Cardiac fibroblast (primary cell): ENCODE measurements around the gene ATG16L1.
A peak's percentile ranks its signal among the peaks of the same experiment; 100 is the strongest.

ENCODE experiments used
- DNase-seq, 2 donors: peaks; one replicate each; pipeline versions ENCODE4 v3.0.0 to v3.0.0-alpha.2; 2010; ENCODE audit warnings: low read depth in 2 of 2
- H3K4me3 ChIP-seq, 2 donors: replicated peaks in 1 of 2; 1 replicate in 1 of 2; 2 replicates in 1 of 2; pipeline ENCODE4 v1.5.1; 2011; ENCODE audit warnings: low read depth in 2 of 2, low read length in 2 of 2, mild to moderate bottlenecking in 2 of 2, moderate library complexity in 1 of 2
- TF ChIP-seq, protein P1 (sequence below): IDR thresholded peaks from one replicate; pipeline ENCODE4 v1.5.1; 2011; ENCODE audit warnings: low read depth, mild to moderate bottlenecking, low read length, inconsistent platforms

ATG16L1 gene

DNA sequence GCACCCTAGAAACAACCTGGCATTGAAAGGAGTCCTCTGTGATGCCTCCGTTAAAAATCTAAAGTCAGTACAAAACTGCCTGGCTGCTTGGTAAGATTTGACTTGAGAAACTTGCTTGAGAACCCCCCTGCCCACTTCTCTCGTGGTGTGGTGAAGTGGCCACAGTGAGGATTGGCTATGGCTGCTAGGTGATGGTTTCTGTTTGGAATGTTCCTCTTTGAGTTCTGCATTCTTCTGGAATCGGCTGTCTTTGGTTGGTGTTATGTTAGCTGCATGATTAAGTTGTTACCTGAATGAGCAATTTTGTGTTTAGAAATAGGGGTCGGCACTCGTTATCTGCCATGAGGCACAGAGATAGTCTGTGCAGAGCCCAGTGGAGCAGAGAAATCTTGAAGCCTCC lies 34.4 kb downstream of the ATG16L1 start:
- TF ChIP-seq, protein P1, sequence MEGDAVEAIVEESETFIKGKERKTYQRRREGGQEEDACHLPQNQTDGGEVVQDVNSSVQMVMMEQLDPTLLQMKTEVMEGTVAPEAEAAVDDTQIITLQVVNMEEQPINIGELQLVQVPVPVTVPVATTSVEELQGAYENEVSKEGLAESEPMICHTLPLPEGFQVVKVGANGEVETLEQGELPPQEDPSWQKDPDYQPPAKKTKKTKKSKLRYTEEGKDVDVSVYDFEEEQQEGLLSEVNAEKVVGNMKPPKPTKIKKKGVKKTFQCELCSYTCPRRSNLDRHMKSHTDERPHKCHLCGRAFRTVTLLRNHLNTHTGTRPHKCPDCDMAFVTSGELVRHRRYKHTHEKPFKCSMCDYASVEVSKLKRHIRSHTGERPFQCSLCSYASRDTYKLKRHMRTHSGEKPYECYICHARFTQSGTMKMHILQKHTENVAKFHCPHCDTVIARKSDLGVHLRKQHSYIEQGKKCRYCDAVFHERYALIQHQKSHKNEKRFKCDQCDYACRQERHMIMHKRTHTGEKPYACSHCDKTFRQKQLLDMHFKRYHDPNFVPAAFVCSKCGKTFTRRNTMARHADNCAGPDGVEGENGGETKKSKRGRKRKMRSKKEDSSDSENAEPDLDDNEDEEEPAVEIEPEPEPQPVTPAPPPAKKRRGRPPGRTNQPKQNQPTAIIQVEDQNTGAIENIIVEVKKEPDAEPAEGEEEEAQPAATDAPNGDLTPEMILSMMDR = no peak

DNA sequence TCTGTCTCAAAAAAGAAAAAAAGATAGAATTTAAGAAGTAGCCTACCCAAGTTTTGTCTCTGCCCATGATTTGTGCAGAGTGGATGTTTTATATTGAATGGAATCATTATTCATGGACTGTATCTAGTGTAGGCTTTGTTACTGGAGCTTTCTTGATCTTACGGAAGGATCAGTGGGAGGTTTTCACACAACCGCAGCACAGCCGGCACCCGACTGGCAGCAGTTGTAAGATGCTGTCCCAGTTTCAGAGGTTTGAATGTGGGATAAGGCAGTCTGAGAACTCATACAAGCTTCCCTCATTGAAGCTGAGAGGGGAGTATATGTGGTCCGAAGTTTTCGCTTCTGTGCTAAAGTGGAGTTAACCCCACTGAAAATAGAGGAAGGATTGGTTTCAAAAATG lies 36.4 kb downstream of the ATG16L1 start:
- DNase-seq = no peak
- TF ChIP-seq, protein P1 = no peak
- H3K4me3 ChIP-seq = no peak overlapping the region

More for the DNA sequence above, 34.4 kb downstream of the ATG16L1 start:
- H3K4me3 ChIP-seq = no peak overlapping the region
- DNase-seq = peak in 1 of 2 donors; percentile 5

DNA sequence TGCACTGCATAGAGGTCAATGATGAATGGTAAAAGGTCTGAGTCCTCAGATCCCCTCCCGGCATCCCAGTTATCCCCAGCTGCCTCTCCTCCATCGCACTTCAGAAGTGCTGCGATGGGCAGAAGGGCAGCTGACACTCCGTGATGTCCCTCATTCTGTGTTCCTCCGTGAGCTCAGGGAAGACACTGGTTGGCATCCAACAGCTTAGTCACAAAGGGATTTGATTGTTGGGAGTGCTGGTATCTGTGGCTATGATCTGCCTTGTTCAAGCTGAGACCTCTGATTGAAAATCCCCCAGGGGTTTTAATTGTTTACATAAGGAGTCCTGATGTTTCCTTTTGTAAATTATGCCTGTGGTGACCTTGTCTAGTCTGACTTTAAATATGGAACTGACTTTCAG lies 37.2 kb downstream of the ATG16L1 start:
- peak in 1 of 2 donors; percentile 5 for DNase-seq
- TF ChIP-seq, protein P1 = no peak
- H3K4me3 ChIP-seq = no peak overlapping the region

DNA sequence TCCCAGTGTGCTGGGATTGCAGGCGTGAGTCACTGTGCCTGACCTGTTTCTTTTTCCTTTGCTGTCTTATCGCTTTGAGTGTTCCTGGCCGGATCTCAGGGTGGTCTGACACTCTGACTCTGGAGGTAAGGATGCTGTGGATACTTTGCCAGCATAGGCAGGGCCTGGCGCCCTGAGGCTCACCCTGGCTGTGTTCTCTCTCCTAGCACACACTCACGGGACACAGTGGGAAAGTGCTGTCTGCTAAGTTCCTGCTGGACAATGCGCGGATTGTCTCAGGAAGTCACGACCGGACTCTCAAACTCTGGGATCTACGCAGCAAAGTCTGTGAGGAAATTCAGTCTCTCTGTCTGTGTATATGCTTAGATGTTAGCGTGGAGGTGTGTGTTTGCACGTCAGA lies 38.2 kb downstream of the ATG16L1 start:
- no peak overlapping the region for H3K4me3 ChIP-seq
- TF ChIP-seq, protein P1 = no peak
- no peak for DNase-seq

DNA sequence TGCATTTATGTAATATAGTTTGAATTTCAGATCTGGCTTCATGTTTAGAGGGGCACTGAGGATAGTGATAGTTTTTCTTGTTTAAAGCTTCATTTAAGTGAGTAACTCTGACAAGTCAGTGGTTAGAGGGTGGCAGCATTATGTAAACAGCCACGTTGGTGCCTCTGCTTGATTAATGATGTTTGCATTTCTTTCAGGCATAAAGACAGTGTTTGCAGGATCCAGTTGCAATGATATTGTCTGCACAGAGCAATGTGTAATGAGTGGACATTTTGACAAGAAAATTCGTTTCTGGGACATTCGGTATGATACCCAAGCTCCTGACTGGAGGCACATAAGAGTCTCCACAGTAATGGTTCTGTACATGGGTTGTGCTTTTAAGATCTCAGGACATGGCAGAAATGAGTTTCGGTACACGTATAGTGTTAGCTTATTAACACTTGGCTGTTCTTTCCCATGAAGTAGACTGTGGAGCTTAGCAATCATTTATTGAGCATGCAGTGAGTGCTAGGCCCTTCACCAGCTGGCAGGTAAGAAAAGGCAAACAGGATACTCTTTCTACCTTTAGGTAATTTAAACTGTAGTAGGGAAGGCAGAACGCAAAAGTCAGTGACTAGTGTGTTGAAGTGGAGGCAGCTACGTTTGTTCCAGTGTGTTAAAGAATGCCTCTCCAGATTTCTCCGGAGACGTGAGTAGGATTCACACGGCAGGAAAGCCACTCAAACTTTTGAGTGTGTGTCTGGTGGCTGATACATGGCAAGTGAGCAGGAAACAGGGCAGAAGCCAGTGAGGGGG lies 38.8 kb downstream of the ATG16L1 start:
- TF ChIP-seq, protein P1 = no peak
- DNase-seq = no peak
- no peak overlapping the region for H3K4me3 ChIP-seq

DNA sequence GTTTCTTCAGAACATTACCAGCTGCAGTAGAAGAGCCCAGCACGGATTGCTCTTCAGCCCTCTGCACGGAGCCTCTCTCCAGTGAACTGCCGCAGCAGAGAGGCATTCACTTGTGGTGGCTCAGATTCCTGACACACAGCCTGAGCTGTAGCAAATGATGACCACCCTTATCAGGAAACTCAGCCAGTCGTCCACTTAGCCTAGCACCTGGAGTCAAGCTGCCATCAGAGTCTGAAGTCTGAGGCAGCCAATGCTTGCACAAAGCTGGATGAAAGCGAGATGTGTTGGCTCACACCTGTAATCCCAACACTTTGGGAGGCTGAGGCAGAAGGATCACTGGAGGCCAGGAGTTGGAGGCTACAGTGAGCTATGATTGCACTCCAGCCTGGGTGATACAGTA lies 44.4 kb downstream of the ATG16L1 start:
- H3K4me3 ChIP-seq = no peak overlapping the region
- TF ChIP-seq, protein P1 = no peak

DNA sequence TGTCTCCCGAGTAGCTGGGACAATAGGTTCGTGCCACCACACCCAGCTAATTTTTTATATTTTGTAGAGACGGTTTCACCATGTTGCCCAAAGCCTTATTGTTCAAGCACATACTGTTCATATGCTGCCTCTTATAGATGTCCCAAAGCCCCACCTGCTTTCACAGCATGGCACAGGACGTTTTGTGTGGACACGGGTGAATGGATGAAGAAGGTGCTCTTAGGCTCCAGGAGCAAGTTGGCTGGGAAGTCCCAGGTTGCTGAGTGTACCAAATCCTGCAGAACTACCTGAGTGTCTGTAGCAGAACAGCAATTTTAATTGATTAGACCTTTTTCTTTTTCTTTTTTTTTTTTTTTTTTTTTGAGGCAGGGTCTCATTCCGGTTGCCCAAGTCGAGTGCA lies 45.6 kb downstream of the ATG16L1 start:
- H3K4me3 ChIP-seq = no peak overlapping the region
- TF ChIP-seq, protein P1 = no peak
- no peak for DNase-seq

More for the DNA sequence above, 44.4 kb downstream of the ATG16L1 start:
- no peak for DNase-seq
